Fibroblast of the aortic adventitia (primary cell): Measurements from ENCODE around the gene MRPL22. TPM values are rescaled to one million over a fixed set of nuclear protein-coding genes. Genes with fewer than 3 reads are reported as not detected.

Experiments
- DNase-seq: peaks from one replicate; pipeline ENCODE4 v3.0.0-alpha.2; 2010; ENCODE audit warnings: low read depth
- H3K4me3 ChIP-seq: 2 replicates; pipeline ENCODE4 v1.5.1; 2011; ENCODE audit warnings: low read depth, mild to moderate bottlenecking, control low read depth, low read length, moderate library complexity
- total RNA-seq: library from RNA; depleted of rRNA; stranded (reverse); fragments of >200 nt; gene quantifications from 2 replicates; pipeline ENCODE4 v1.2.3, GENCODE V29; 2012; ENCODE audit warnings: low replicate concordance
- TF ChIP-seq, protein P1 (sequence below): IDR thresholded peaks from 2 replicates; pipeline ENCODE4 v1.5.1; 2011; ENCODE audit warnings: mild to moderate bottlenecking, low read length, control low read depth, inconsistent platforms; ENCODE audit not compliant: insufficient read depth

Gene MRPL22
- total RNA-seq = 4.6 and 21.5 TPM in 2 replicates

DNA sequence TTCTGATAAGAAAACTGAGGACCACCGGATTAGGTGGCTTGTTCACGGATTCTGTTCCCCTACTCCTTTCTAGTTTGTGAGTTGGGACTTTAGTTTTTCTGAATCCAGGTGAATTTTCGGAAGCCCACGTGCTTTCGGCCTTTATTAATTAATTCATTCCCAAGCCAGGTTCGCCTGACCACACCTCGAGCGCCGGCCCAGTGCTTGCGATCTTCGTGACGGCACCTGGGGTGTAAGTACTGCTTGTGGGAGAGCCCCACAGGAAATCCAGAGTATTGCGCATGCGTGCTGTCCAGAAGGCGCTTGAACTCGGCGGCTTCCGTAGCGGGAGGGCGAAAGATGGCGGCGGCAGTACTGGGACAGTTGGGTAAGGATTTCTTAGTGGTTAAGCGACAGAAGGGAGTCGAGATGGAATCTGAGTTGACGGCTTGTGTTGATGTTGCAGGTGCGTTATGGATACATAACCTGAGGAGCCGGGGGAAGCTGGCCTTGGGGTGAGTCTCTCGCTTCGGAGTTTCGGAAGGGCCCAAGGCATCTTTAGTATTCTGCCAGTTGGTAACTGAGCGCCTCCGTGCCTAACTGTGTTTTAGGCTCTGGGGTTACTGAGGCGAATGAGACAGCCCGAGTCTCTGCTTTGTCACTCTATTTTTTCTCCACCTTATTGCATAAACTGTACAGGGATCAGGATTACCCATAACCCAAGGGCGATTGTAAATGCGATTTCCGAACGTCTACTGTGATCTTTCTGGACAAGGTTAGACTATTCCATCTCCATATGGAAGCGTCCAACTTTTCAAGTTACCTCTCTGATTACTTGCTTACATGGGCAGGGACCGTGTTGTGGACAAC, at the start of gene MRPL22:
Gene MRPL22 (plus strand): TSS at position 302 of the 849 bp plus-strand sequence. CDS start 38 bp downstream, at position 340.
- peak; percentile 96 for DNase-seq
- TF ChIP-seq, protein P1, sequence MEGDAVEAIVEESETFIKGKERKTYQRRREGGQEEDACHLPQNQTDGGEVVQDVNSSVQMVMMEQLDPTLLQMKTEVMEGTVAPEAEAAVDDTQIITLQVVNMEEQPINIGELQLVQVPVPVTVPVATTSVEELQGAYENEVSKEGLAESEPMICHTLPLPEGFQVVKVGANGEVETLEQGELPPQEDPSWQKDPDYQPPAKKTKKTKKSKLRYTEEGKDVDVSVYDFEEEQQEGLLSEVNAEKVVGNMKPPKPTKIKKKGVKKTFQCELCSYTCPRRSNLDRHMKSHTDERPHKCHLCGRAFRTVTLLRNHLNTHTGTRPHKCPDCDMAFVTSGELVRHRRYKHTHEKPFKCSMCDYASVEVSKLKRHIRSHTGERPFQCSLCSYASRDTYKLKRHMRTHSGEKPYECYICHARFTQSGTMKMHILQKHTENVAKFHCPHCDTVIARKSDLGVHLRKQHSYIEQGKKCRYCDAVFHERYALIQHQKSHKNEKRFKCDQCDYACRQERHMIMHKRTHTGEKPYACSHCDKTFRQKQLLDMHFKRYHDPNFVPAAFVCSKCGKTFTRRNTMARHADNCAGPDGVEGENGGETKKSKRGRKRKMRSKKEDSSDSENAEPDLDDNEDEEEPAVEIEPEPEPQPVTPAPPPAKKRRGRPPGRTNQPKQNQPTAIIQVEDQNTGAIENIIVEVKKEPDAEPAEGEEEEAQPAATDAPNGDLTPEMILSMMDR = no peak
- peak within 1 kb of the TSS; percentile 97 for H3K4me3 ChIP-seq

DNA sequence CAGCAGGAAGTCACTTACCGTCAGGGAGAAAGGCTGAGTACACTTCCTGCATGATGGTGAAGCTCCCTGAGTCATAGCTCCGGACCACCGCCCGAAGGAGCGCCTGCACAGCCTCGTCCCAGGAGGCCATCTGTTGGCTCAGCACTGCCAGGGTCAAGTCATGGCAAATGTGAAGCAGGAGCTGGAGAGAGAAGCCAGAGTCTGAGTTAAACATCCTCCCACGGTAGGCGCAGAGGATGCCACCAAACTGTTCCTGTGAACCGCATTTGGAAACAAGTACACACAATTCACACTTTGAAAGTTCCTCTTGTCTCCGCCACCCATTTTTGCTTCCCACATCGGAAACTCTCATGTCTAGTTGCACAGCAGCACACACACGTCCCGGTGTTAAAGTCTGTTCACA, 48.5 kb upstream of the MRPL22 start:
- H3K4me3 ChIP-seq = no peak overlapping the region
- DNase-seq = no peak
- TF ChIP-seq, protein P1 = no peak

DNA sequence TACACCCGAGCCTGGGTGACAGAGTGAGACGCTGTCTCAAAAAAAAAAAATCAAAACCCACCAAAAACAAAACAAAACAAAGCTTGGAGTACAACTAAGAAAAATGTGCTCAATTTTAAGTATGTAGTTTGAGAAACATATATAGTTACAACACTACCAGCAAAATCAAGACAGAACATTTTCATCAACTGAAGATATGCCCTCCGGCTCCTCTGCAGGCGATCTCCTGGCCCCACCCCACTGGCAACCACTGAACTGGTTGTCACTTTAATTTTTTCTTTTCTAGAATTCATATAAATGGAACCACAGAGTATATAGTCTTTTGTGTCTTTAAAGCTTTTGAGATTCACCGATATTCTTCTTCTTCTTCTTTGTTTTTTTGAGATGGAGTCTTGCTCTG, 47.5 kb upstream of the MRPL22 start:
- TF ChIP-seq, protein P1 = no peak
- H3K4me3 ChIP-seq = no peak overlapping the region
- no peak for DNase-seq

DNA sequence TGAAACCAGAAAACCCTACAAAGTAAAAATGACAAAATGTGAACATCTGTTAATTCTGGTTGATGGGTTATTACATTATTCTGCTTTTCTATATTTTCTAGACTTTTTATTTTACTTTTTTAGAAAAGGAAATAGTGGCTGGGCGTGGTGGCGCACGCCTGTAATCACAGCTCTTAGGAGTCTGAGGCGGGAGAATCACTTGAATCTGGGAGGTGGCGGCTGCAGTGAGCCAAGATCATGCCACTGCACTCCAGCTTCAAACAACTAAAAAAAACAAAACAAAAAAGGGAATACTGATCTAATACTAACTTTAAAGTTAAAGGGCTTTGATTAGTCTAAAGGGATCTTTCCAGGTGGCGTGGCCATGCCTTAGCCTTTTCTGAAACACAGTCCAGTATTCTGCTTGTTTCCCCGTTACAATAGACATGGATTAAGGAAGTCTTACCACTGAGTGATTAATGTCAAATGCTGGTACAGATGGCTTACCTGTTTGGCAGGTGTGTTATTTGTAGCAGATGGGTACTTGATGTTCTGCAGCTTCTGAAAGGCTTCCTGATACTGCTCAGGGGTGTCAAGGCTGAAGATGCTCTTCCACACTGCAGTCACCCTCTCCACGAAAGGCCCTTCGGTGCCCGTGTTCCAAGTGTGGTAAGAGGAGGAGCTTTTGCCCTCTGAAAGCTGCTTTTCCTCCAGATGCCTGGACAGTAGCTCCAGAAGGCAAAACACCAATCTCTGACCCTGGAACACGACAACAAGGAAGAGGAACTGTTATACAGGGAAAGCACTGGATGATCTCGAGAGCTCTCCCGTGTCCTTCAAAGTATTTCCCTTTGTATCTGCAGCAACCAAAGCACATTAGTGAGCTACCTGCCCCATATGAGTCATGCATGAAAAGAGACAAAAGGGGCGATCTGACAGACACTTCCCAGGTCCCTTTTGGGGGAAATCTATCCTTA, 45.0 kb upstream of the MRPL22 start:
- no peak overlapping the region for H3K4me3 ChIP-seq
- TF ChIP-seq, protein P1 = no peak
- DNase-seq = no peak

DNA sequence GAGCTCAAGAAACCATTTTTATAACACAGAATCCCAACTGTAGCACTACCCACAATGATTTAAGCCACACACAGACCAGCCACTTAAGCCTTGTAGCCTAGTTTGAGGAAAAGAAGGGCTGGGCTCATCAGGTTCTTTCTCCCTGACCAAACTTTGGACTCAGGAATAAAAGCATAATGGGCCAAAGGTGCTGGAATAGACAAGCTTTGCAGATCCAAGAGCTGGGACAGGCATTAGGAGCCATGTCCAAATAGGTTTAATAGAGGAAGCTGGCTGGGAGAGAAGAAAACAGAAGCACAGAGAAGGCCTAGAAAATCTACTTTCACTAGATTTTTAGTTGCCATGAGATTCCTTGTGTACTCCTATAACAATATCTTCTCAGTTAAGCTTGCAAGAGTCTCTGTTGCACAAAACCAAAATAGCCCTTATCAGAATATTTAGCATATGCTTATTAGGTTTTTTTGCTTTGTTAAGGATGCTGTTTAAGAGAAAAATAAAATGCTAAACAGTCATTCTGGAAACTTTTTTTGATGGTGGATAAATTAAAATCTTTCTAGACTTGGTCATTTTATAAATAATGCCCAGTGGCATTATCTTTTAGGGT, 44.2 kb upstream of the MRPL22 start:
- no peak overlapping the region for H3K4me3 ChIP-seq
- no peak for DNase-seq
- TF ChIP-seq, protein P1 = no peak

DNA sequence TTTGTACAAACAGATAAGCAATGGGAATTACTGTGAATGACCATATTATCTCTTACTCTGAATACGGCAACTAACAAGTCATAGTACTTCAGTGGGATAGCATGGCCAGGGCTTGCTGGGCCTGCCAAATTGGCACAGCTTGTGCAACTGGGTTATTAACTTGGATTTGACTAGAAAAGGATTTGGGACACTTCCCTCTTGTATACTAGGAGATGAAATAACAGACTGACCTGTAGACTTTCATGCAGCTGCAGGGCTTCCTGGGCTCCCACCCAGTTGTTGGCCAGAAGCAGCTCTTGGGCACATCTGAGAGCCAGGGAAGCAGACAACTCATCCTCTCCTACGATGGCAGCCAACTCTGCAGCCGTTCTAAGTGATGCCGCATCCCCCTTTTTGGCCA, 42.7 kb upstream of the MRPL22 start:
- no peak overlapping the region for H3K4me3 ChIP-seq
- TF ChIP-seq, protein P1 = no peak
- DNase-seq = no peak
